Muscle layer of colon (tissue), 2 donors: ENCODE measurements around the gene AOX1.

Source experiments
- H3K27ac ChIP-seq: one replicate; pipeline ENCODE4 v1.7.0; 2013; ENCODE audit warnings: low read depth, mild to moderate bottlenecking, low read length, moderate library complexity
- H3K27me3 ChIP-seq, 2 donors: one replicate each; pipeline ENCODE4 v1.7.0; 2013; ENCODE audit warnings: low read length in 2 of 2, mild to moderate bottlenecking in 2 of 2; ENCODE audit not compliant: insufficient read depth in 2 of 2, control insufficient read depth in 1 of 2
- H3K36me3 ChIP-seq: one replicate; pipeline ENCODE4 v1.7.0; 2013; ENCODE audit warnings: mild to moderate bottlenecking, low read length; ENCODE audit not compliant: insufficient read depth
- H3K4me1 ChIP-seq: one replicate; pipeline ENCODE4 v1.7.0; 2013; ENCODE audit warnings: mild to moderate bottlenecking, low read length; ENCODE audit not compliant: insufficient read depth
- H3K4me3 ChIP-seq, 2 donors: one replicate each; pipeline ENCODE4 v1.7.0; 2013; ENCODE audit warnings: low read length in 2 of 2, low read depth in 1 of 2, mild to moderate bottlenecking in 1 of 2, moderate library complexity in 1 of 2
- H3K9ac ChIP-seq: one replicate; pipeline ENCODE4 v1.7.0; 2013; ENCODE audit warnings: low read length
- H3K9me3 ChIP-seq: one replicate; pipeline ENCODE4 v1.7.0; 2013; ENCODE audit warnings: mild to moderate bottlenecking, low read length
- donor health status: abdominal sarcoma.
- donor health status: Adenocarcinoma of cecum.

AOX1 gene

DNA sequence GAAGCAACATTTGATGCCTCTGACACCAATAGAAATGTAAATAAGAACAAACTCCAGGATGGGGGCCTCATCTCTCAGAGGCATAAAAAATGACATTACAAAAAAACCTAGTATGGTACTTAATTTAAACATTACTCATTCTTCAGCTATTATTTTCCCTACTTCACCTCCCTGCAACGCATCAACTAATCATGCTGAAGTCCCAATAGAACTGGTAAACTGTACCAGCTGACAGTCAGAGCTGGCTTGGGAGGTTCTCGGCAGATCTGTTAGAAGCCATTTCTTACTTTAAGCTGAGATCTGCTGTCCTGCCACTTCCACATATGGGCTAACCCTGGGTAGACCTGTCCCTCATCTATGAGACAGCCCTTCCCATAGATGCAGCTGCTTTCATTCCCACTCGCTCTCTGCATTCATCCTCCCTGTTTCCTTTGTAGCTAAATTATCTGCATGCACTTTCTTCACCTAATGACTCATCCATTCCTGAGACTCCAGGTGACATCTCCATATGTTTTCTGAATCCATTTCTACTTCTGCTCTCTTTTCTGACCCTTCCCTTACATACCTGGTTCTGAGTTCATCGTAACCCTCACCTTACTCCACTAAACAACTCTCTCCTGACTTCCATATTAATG lies 108.1 kb downstream of the AOX1 start:
- H3K4me3 ChIP-seq, result no peak overlapping the region
- H3K9me3 ChIP-seq, result no peaks in the 10 kb centered on the region
- no peaks in the 10 kb centered on the region for H3K4me1 ChIP-seq
- no peaks in the 10 kb centered on the region for H3K27me3 ChIP-seq
- H3K9ac ChIP-seq, result no peak overlapping the region
- H3K36me3 ChIP-seq, result no peaks in the 10 kb centered on the region
- H3K27ac ChIP-seq, result no peak overlapping the region

DNA sequence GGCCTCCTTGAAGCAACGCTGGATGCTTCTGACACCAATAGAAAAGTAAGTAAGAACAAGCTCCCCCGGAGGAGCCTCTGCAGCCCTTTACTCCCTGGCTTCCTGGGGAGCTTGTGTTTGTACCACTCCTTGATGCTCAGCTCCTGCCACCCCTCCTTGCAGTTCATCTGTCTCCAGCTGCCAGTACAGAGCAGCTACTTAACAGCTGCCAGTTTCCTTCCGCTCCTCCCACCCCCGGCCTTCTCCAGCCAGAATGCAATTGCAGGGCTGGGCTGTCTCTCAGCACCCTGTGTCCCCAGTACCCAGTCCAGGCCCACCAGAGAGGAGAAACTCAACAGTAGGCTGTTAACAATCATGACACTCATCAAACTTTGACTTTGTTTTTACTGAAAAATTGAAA lies 109.4 kb downstream of the AOX1 start:
- Histone ChIP-seq H3K9me3 (no peaks in the 10 kb centered on the region), H3K27ac (no peak overlapping the region), H3K27me3 (no peaks in the 10 kb centered on the region), H3K9ac (no peak overlapping the region), H3K4me3 (no peak overlapping the region), H3K4me1 (no peaks in the 10 kb centered on the region), H3K36me3 (no peaks in the 10 kb centered on the region)

DNA sequence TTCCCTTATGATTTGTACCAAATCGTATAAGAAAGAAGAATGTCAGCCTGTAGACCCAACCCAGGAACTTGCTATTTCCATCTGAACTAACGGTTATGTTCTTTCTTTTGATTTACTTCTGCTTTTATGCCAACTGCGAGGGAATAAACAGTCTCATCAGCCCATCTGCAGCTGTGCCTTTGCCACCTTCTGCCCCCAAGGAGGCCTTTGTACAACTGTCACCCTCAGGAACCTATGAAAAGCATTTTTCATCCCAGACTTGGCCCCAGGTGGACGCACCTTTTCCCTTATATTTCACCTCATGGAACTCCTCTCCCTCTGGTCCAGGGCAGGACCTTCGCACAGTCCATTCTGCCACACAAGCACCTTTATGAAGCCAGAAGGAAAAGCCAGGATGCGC lies 109.8 kb downstream of the AOX1 start:
- no peaks in the 10 kb centered on the region for H3K4me1 ChIP-seq
- H3K27me3 ChIP-seq, result no peaks in the 10 kb centered on the region
- H3K9me3 ChIP-seq, result no peaks in the 10 kb centered on the region
- no peak overlapping the region for H3K27ac ChIP-seq
- H3K36me3 ChIP-seq, result no peaks in the 10 kb centered on the region
- no peak overlapping the region for H3K4me3 ChIP-seq
- no peak overlapping the region for H3K9ac ChIP-seq

DNA sequence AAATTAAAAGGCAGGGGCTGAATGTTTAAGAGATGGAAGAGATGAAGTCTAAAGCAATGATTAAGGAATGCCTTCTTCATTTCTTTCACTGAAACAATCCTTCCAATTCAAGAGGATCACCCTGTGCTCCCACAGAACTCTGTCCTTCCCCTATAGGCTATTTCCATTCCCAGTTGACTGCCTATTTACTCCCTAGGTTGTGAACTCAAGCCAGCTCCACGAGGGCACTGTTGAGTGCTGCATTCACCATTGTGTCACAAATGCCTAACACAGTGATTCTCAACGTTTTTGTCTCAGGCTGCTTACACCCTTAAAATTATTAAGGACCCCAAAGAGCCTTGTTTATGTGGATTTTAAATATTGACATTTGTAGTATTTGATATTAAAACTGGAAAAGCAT lies 112.4 kb downstream of the AOX1 start:
- no peaks in the 10 kb centered on the region for H3K4me1 ChIP-seq
- no peak overlapping the region for H3K27ac ChIP-seq
- no peaks in the 10 kb centered on the region for H3K36me3 ChIP-seq
- H3K27me3 ChIP-seq, result no peaks in the 10 kb centered on the region
- no peak overlapping the region for H3K9ac ChIP-seq
- no peaks in the 10 kb centered on the region for H3K9me3 ChIP-seq
- no peak overlapping the region for H3K4me3 ChIP-seq

DNA sequence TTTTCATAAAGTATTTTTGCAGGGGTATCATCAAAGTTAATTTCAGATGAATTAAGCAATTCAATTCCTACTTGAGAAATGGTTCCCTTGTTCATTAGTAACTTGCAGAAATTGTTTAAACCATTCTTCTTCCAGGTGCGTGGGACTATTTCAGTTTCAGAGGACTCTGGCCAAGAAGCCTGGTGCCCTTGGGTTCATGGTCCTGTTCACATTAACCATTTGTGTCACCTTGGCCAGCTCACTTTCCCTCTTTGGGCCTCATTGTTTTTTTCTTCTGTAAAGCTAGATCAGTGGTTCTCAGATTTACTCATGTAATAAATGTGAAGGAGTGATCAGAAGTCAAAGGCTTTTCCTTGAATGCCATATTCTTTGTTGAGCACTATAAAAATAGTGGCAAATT lies 113.5 kb downstream of the AOX1 start:
- Histone ChIP-seq H3K4me1 (no peaks in the 10 kb centered on the region), H3K36me3 (no peaks in the 10 kb centered on the region), H3K9me3 (no peaks in the 10 kb centered on the region), H3K27me3 (no peaks in the 10 kb centered on the region), H3K27ac (no peak overlapping the region), H3K4me3 (no peak overlapping the region), H3K9ac (no peak overlapping the region)

DNA sequence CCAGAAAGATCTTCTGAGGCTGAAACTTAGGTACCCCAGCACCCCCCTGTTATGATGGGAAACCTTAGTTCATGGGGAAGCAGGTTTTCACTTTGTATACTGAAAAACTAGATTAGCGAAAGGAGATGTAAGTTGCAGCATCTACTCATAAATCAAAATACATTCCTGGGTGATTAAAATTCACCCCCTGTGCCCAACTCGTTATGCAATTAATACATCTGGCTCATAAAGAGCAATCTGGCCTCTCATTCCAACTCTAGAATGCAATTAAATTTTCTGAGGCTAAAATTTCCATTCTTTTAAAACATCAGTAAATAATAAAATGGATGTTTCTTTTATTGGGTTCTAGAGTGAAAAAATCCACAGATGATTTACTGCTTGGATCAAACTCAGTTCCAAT lies 115.0 kb downstream of the AOX1 start:
- Histone ChIP-seq H3K4me1 (no peaks in the 10 kb centered on the region), H3K9ac (no peak overlapping the region), H3K9me3 (no peaks in the 10 kb centered on the region), H3K27ac (no peak overlapping the region), H3K27me3 (no peaks in the 10 kb centered on the region), H3K4me3 (no peak overlapping the region), H3K36me3 (no peaks in the 10 kb centered on the region)

DNA sequence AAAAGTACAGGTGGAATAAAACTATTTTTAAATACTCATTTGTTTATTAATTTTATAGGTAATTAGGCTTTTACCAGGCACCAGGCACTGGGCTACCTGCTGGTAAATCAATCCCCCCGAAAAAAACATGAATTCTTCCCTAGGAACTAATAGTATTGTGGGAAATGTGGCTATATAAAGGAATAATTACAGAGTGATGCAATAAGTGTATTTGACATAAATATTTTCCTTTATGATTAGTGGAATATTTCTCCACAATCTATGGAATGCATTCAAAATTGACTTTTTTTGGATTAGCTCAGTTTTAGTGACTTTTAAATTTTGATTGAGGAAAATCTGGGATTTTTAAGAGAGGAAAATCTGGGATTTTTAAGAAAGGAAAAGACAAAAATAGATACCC lies 116.2 kb downstream of the AOX1 start:
- Histone ChIP-seq H3K4me3 (no peak overlapping the region), H3K36me3 (no peaks in the 10 kb centered on the region), H3K9ac (no peak overlapping the region), H3K4me1 (no peaks in the 10 kb centered on the region), H3K27ac (no peak overlapping the region), H3K27me3 (no peaks in the 10 kb centered on the region), H3K9me3 (no peaks in the 10 kb centered on the region)

DNA sequence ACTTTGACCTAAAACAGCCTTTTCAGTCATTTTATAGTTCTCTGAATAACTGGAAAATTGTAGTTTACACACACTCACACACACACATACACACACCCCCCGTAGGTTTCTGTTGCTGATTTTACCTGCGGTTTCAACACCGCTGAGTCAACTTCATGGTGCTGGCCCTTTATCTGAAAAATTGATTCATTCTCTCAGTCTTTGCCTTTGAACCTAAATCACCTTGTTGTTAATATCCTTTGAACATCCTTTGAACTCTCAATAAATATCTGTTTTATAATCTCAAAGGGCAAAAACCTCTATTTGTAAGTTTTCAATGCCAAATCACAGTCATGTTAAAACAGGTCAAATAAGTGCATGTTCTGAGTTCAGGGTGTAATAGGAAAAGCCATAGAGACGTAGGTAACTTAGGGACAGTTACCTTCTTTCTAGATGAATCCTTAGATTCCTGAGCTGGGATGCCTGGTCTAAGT lies 116.9 kb downstream of the AOX1 start:
- H3K4me3 ChIP-seq, result no peak overlapping the region
- no peak overlapping the region for H3K27ac ChIP-seq
- no peaks in the 10 kb centered on the region for H3K27me3 ChIP-seq
- H3K4me1 ChIP-seq, result no peaks in the 10 kb centered on the region
- H3K9ac ChIP-seq, result no peak overlapping the region
- no peaks in the 10 kb centered on the region for H3K36me3 ChIP-seq
- H3K9me3 ChIP-seq, result no peaks in the 10 kb centered on the region

DNA sequence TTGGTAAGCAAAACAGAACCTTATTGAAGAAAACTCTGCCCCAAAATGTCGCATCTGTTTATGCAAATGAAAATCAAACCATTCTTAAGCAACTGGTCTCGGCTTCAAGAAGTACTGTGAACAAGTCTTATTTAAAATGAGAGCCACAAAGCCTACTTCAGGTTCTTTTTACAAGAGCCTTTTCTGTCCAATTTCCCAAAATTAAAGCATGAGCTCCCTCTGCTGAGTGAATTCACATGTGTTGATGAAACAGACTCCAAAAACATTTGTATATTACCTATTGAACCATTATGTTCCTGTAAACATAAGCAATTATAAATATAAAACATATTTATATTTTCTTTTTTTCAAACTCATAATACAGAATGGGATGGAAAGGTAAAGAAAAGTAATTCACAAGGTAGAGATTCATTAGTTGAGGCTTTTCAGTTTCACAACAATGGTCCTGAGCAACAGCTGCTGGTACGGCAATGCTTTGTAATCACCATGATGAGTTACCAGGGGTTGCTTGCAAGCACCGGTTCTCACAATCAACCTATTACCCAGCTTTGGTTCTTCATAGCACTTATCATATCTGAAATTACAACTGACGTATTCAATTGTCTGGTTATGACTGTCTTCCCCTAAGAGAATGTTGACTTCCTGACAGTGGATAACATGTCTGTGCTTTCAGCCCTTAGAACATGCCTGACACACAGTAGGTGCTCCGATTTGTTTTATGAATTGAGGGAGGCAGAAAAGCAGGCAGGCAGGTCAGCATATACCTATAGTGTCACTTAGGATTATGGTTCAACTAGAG lies 117.5 kb downstream of the AOX1 start:
- no peak overlapping the region for H3K27ac ChIP-seq

DNA sequence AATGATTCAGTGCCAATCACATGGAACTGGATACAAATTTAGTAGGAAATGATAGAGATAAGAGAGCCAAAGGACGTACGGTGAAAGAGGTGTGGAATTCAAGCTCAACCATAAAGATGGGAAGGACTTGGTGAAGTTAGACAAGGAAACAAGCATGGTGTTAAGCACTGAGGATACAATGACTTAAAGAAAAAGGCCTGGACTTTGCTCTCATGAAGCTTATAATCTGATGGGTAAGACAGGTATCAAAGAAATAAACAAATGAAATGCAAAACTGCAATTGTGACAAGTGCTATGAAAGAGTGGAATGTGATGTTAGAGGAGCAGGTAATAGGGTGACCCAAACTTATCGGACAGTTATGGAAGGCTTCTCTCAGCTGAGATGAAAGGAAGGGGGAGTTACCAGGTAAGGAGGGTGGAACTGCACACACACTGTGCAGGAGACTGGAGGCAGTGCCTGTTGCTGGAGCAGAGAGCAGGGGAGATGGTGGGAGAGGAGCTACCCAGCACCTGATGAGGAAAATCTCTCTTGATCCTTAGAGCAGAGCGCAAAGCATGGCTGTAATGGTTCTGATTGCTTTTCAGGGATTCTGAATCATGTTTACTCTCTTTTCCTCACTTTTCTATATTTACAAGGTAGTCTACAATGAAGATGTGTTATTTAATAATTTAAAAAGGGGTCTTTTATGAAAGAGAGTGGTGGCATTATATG lies 118.3 kb downstream of the AOX1 start:
- H3K4me1 ChIP-seq, result no peaks in the 10 kb centered on the region

More for the DNA sequence above, 117.5 kb downstream of the AOX1 start:
- no peaks in the 10 kb centered on the region for H3K9me3 ChIP-seq
- H3K4me1 ChIP-seq, result no peaks in the 10 kb centered on the region
- H3K36me3 ChIP-seq, result no peaks in the 10 kb centered on the region
- no peaks in the 10 kb centered on the region for H3K27me3 ChIP-seq
- no peak overlapping the region for H3K9ac ChIP-seq
- no peak overlapping the region for H3K4me3 ChIP-seq

DNA sequence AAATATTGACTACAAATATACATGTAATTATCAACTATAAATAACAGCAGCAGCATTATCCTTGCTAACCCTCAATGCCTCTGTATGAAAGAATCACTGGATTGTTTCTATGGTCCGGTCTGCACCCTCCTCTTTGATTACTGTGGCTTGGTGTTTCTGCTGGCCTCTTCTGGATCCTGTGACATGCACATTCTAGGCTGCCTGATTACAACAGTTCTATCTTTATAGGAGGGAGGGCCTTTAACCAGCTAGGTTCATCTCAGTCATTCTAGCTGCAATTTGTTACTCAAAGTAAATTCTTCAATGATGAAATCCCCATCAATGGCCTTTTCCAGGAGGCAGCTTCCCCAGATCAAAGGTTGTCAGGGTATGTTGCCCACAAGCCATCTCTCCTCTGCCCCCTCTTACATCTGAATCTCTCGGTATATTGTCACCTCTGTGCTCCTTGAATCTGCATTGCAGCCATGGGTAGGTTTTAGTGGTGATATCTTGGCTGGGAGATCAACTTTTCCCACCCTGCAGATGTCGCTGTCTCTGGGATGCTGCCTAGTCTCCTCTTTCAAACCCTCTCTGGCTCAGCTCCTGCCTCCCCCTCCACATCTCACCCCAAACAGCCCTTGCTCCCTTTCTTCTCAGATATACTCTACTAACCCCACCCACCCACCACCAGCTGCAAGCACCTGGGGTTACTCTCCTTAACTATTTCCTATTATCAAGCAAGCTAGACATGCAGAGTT lies 119.7 kb downstream of the AOX1 start:
- no peaks in the 10 kb centered on the region for H3K36me3 ChIP-seq
- no peak overlapping the region for H3K27ac ChIP-seq
- H3K9me3 ChIP-seq, result no peaks in the 10 kb centered on the region
- no peaks in the 10 kb centered on the region for H3K27me3 ChIP-seq
- H3K9ac ChIP-seq, result no peak overlapping the region
- no peaks in the 10 kb centered on the region for H3K4me1 ChIP-seq
- no peak overlapping the region for H3K4me3 ChIP-seq

More for the DNA sequence above, 118.3 kb downstream of the AOX1 start:
- Histone ChIP-seq H3K9me3 (no peaks in the 10 kb centered on the region), H3K4me3 (no peak overlapping the region), H3K27me3 (no peaks in the 10 kb centered on the region), H3K36me3 (no peaks in the 10 kb centered on the region), H3K27ac (no peak overlapping the region), H3K9ac (no peak overlapping the region)
